GM21360 (cell line): ENCODE results near the gene ALAS2.
A peak's percentile ranks its signal among the peaks of the same experiment; 100 is the strongest.
"Not testable (repeated sequence)": the region's sequence is repeated elsewhere in the genome, so short reads cannot be mapped to it uniquely, and the experiment has no call there.

Experiments used
- ATAC-seq: cut with Tn5 transposase; IDR thresholded peaks from one replicate; pipeline ENCODE4 v1.9.1; 2021; ENCODE audit warnings: mild to moderate bottlenecking, moderate library complexity; ENCODE audit not compliant: unreplicated experiment

ALAS2 gene, protein sequence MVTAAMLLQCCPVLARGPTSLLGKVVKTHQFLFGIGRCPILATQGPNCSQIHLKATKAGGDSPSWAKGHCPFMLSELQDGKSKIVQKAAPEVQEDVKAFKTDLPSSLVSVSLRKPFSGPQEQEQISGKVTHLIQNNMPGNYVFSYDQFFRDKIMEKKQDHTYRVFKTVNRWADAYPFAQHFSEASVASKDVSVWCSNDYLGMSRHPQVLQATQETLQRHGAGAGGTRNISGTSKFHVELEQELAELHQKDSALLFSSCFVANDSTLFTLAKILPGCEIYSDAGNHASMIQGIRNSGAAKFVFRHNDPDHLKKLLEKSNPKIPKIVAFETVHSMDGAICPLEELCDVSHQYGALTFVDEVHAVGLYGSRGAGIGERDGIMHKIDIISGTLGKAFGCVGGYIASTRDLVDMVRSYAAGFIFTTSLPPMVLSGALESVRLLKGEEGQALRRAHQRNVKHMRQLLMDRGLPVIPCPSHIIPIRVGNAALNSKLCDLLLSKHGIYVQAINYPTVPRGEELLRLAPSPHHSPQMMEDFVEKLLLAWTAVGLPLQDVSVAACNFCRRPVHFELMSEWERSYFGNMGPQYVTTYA

DNA sequence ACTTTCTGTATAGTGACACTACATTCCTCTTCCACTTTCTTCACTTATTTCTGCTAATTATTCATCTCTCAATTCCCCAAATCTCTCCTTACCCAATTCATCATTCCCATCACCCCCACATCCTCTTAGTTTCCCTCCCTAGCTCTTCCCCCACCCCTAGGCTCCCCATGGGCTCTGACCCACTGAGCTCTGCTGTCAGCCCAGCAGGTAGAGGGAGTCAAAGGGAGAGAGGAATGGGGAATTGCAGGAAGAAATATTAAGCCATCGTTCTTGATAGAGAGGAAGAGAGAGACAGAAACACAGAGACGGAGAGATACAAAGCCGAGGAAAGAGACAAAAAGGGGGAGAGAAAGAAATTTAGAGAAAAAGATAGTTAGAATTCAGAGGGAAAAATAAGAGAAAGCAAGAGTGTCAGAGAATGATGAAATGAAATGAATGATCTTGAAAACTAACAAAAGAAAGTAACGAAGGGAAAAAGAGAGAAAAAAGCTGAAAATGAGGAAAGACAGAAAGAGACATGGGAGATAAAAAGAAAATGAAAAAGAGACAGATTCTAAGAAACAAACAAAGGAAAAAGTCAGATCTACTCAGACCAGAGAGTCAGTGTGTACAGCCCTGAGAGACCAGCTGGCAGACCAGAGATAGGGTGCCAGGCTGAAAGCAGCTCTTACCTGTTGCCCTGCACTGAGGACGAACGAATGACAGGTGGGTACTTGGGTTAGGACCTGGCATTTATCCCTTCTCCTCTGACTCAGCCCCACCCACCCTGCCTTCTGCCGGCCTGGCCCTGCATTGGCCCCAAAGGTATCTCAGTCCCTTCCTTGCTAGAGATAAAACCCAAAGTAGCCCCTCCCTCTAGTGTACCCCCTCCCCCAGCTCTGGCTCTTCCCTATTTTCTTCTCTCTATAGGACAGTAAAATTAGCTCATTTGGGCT, at the start of gene ALAS2:
Gene ALAS2 (minus strand): TSS at position 707 of the 935 bp plus-strand sequence. CDS start 4,977 bp downstream, outside the sequence.
- no peak for ATAC-seq

DNA sequence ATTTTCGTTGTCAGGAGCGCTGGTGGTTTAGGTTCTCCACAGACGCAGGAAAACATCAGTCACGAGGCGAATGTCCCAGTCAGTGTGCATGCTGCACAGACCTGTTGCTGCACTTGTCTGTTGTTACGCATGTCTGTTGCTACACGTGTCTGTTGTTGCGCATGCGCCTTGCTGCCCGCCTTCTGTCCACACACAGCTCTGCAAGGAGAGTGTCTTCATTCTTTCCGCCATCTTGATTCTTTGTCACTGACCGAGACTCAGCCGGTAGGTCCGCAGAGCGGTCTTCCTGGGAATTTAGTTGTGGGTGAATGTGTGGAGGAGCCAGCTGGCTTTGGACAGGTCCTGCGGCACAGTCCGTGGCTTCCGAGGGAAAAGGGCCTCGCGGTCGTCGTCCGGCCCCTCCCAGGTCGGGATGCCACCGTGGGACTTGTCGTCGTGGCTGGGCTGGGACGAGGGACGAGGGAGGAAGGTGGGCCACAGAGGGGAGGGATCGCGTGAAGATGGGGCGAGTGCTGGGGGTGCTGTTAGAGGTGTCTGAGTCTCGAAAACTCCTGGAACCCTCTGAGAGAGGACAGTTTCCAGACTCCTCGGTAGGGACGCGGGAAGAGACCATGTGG, 44.2 kb upstream of the ALAS2 start, which contains the start of gene PAGE2B:
Gene PAGE2B (plus strand): TSS at position 180 of the 617 bp plus-strand sequence. CDS start 1,012 bp downstream, outside the sequence.
- ATAC-seq, result no peak

DNA sequence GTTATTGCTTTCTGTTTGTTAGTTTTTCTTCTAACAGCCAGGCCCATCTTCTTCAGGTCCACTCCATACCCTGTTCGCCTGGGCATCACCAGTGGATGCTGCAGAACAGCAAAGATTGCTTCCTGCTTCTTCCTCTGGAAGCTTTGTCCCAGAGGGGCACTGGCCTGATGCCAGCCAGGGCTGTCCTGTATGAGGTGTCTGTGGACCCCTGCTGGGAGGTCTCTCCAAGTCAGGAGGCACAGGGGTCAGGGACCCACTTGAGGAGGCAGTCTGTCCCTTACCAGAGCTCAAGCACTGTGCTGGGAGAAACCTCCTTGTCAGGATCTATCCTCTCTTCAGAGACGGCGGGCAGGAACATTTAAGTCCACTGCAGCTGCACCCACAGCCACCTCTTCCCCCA, 41.5 kb upstream of the ALAS2 start:
- no peak for ATAC-seq

DNA sequence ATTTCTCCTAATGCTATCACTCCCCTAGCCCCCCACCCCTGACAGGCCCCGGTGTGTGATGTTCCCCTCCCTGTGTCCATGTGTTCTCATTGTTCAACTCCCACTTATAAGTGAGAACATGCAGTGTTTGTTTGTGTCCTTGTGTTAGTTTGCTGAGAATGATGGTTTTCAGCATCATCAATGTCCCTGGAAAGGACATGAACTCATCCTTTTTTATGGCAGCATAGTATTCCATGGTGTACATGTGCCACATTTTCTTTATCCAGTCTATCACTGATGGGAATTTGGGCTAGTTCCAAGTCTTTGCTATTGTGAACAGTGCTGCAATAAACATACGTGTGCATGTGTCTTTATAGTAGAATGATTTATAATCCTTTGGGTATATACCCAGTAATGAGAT, 36.4 kb upstream of the ALAS2 start:
- ATAC-seq, result not testable (repeated sequence)

DNA sequence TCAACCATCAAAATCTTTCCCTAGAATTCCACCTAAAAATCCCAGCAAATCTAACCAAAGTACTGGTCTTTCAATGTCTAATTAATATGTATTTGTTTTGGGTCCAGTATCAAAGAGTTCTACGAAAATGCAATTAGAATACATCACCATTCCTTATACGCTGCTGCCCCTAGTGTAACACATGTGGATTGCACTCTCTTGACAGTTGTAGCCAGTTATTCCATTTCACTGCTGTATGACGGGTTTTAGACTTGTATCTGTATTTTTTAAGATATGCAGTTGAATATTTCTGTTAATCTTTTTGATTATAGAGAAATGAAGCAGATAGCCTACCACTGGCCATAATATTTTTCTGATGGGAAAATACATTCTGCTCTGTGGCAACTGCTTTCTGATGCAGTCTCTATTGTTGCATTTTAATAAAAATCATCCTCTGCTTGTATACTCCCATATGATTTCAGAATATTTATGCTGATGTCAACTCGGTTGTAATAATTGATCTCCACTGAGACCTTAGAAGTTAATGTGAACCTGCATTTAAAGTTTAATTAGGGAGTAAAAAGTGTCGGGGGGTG, 27.0 kb upstream of the ALAS2 start:
- ATAC-seq, result peak; percentile 54

DNA sequence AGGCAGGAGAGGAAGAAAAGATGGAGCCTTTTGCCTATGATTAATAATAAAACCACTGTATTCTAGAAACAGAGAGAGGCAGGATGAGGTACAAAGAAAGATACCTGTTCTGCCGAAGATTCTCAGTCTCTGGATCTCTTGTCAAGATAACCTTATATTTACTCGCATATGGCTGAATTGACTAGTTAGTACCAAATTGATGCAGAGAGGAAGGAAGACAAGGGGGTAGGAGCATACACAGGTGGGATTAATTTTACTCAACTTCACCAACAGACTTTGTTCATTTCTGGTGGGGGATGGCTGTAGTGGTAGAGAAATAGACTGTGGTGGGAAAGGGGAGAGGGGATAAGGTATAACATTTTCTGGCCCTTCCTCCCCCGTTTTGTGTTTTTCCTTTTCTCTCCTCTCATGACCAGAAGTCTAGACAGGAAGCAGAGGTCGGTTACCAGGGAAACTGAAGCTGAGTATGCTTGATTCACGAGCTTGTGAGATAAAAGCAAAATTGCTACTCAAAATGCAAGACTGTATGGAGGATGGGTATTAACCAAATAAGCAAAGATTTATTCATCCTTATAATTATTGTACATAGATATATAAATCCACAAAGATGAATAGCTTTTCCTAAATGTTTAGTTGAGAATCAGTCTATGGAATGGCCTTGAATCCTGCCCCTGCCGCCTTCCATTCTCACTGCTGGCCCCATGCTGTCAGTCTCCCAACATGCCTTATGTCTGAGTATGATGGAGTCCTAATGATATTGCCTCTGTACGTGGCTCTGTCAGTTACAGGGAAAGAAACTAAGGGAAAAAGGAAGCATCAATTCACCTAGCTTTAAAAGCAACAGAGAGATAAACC, 26.3 kb upstream of the ALAS2 start:
- ATAC-seq, result no peak

DNA sequence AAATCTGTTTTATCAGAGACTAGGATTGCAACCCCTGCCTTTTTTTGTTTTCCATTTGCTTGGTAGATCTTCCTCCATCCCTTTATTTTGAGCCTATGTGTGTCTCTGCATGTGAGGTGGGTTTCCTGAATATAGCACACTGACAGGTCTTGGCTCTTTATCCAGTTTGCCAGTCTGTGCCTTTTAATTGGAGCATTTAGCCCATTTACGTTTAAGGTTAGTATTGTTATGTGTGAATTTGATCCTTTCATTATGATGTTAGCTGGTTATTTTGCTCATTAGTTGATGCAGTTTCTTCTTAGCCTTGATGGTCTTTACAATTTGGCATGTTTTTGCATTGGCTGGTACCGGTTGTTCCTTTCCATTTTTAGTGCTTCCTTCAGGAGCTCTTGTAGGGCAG, 19.8 kb upstream of the ALAS2 start:
- ATAC-seq, result not testable (repeated sequence)

DNA sequence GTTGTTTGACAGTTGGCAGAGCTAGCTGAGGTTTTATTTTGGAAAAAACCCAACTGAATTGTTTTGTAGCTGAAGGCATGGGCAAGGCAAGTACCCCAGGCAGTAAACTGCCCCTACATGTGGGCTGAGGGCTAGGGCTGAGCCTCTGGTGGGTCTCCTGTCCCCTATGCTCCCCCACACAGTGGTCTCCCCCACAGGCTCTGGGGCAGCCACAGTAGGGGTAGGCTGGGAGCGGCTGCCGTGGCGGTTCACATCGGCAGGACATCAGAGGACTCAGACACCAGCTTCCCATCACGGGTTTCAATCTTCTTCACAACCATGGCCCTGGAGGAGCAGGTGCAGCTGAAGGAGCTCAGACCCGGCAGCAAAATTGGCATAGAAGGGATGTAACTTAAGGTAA, 10.7 kb upstream of the ALAS2 start:
- no peak for ATAC-seq

DNA sequence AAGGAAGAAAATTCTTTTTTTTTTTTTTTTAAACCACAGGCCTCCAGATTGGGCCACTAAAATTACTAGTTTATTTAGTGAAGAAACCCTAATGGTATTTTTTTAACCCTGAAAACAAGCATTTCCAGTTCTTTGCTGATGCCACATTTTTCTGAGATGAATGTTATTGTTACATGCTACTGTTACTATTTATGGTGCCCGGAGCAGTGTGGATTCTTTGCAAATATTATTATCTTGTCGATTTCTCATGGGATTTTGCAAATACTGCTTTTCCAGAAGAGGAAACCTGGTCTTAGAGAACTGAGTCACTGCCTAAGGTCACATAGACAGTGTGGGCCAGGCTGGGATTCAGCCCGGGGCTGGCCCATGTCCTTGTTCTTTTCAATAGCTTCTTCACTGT, 8.7 kb upstream of the ALAS2 start:
- ATAC-seq, result no peak

DNA sequence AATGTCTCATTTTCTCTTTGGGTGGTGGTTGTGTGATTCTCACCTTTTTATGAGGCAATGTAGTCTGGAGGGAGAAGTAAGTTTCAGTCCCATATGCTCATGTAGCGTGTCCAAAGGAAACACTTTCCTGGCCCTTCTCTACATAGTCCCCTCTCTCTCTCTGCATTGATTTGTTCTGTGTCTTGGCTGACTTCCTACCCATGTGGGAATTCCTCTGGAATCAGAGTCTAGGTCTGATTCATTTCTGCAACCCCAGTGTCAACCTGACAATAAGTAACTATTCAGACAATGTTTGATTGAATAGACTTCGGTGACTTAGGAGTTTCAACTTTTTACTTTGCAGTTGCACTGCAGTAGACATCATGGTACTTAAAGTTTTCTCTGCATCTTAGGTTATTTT, 2.7 kb upstream of the ALAS2 start:
- no peak for ATAC-seq

DNA sequence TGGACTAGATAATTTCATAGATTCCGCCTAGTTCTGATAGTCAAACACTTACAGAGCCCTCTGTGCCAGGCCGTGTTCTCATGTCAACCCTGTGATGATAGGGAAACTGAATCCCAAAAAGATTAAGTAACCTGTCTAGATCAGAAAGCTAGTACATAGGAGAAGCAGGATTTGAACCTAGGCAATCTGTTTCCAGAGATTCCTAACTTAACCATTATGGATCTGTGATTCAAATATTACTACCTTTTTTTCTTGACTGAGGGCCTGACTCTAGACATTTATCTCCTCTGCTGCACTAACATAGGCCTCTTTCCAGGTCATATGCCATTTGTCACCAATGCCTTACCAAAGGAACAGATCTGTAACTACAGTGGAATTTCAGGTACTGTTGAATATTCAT, 1.5 kb downstream of the ALAS2 start:
- no peak for ATAC-seq

DNA sequence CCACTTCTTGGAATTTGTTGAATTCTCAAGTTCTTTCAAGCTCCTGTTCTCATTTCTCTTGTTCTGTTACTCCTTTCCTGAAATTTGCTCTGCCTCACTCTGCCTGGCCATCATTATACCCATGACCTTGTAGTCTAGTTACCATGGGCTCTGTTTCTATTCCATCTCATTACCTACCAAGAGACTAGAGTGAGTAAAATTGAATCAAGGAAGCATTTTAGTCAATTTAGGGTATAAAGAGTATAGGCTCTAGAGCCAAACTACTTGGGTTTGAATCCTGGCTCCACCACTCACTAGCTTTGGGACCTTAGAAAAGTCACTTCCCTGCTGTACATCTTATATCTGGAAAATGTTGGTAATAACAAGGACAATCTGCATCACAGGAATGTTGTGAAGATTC, 2.2 kb downstream of the ALAS2 start:
- ATAC-seq, result no peak

DNA sequence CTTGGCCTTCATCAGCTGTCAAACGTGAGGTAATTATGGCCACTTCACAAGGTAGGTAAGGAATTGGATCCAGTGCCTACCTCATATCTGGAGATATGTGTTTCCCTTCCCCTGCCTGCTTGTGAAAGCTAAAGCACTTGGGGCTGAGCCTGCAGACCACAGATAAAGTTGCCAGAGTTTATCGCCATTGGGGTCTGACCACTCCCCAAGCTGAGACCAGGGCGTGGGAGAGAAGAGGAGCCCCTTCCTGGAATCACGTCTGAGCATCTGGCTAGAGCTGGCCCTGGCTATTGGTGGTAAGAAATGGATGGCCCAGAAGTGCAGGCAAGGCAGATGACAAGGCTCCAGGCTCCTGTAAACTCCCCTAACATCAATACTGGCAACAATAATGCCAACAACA, 2.7 kb downstream of the ALAS2 start:
- no peak for ATAC-seq

DNA sequence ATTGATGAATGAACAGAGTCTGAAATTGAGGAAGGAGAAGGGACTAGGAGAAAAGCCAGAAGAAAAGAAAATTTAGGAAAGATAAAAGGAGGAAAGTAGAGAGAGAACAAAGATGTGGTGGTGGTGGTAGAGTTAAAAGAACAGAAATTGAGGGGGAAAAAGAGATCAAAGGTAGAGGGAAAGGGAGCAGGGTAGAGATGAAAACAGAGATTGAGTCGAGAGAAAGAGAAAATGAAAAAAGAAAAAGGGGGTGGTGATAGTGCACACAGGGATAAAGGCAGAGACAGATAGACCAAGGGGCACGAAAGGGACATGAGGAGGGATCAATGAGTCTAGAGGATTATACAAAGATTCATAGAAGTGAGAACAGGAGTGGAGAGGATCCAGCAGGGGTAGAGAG, 3.9 kb downstream of the ALAS2 start:
- no peak for ATAC-seq

DNA sequence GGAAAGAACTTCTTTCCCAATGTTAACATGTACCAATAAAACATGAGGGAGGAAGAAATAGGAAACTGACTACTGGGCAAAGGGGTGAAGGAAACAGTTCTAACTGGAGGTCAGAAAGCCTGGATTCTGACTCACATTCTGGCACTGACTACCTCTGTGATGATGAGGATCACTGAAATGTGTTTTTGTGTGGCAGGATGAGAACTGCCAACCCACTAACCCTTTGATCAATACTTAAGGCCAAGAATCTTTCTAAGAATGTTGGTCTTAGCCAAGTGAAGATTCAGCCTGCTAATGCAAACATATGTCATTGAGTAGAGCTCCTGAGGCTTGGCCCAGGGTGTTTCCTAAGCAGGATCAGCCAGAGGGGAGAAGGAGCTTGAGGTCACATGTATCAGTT, 4.6 kb downstream of the ALAS2 start:
- no peak for ATAC-seq

DNA sequence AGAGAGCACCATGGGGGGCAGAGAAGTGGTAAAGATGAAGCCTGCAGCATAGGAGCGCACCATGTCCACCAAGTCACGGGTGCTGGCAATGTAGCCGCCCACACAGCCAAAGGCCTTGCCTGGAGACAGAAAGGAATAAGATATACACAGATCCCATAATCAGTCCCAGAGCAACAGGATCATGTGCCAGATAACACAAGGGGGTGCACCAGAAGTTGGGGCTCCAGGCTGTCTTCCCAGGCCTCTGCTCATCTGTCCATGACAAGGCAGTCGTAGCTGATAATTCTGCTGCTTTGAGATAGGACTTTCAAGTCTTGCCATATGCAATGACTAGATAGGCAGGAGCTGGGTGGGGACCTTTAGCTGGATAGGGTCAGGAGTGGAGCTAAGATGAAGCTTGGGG, 15.9 kb downstream of the ALAS2 start:
- ATAC-seq, result no peak

DNA sequence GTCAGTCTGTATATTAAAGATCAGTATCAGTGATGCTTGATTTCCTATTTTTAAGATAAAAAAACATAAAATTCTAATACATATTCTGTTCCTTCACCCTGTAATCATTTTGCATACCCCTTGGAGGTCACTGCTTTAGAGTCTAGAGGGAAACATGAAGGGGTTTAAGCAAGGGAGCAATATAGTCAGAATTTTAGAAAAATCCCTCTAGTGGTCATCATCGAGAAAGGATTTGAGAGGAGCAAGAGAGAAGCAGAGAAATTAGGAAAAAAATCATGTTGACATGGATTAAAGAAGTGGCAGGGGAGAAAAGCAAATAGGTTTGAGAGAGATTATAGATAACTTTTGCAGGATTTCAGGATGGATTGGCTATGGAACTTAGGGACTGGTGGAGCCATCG, 19.5 kb downstream of the ALAS2 start:
- ATAC-seq, result no peak

DNA sequence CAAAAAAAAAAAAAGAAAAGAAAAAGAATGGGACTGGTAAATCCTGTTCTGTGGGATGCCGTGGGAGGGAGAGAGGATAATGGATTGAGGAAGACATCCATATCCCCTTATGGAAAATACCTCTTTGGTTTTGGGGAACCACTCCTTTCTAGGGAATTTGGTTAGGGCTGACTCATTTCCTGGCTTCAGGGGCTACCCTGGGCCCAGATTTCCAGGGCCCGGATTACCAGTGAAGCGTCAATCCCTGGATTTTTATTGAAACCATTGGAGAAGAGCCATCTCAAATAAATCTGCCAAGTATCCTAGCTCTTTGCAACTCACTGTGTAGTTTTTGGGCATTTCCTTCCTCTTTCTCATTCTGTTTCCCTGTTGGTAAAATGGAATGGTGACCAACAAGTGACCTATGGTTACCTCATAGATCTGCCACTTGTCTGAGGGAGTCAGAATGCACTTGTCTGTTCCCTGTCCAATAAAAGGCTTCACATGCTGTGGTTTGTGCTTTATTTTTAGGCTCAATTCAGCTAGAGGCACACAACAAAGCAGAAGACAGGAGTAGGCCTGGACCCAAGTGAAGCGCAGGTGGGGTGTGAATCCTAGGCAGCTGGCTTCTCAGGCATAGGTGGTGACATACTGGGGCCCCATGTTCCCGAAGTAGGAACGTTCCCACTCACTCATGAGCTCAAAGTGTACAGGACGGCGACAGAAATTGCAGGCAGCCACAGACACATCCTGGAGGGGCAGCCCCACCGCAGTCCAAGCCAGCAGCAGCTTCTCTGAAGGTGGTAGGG, 22.0 kb downstream of the ALAS2 start:
- no peak for ATAC-seq

DNA sequence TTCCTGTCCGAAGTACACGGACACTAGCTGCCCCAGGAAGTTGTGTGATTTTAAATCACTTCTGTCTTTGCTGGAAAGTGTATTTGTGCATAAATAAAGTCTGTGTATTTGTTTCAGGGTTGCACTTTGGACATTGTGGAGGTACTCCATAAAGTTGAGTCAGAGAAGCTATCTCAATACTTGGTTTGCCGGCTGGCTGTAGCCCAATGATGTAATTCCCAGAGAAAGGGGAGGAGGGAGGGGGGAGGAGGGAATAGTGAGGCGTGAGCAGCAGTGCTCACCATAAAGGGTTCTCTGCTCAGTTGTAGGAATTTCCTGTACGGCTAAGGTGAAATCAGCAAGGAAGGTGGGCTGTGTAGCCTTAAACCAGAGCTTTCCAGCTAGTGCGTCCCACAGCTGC, 23.1 kb downstream of the ALAS2 start:
- ATAC-seq, result no peak
